Thyroid gland (tissue), 4 donors: ENCODE results near the gene TMEM212.
A peak's percentile ranks its signal among the peaks of the same experiment; 100 is the strongest.

ENCODE experiments used
- CTCF ChIP-seq, 6 experiments: fragments of 200-600 bp in 3 of 6; fragments of 450-650 bp in 3 of 6; sonication (generic) in 3 of 6; IDR thresholded peaks; one replicate each; pipeline ENCODE4 v1.5.1; 2016 to 2019; ENCODE audit warnings: antibody characterized with exemption in 6 of 6, mild to moderate bottlenecking in 2 of 6, inconsistent platforms in 1 of 6, moderate library complexity in 1 of 6
- POLR2A ChIP-seq, 2 donors: fragments of 450-650 bp; IDR thresholded peaks; one replicate each; pipeline ENCODE4 v1.6.1; 2017; ENCODE audit warnings: antibody characterized with exemption in 2 of 2, mild to moderate bottlenecking in 2 of 2, moderate library complexity in 1 of 2

GRCh38 chr3:171829841-171830517, 13.2 kb upstream of the TMEM212 start:
- TF ChIP-seq CTCF (IDR thresholded peaks at IDR 0.05) (peak; percentile 27 to 78 (median 67)), POLR2A (IDR thresholded peaks at IDR 0.05) (no peak)
